HG02623 (cell line): Measurements from ENCODE around the gene LRFN2.

ENCODE experiments used
- ATAC-seq: cut with Tn5 transposase; IDR thresholded peaks from one replicate; pipeline ENCODE4 v1.9.1; 2021; ENCODE audit warnings: moderate library complexity; ENCODE audit not compliant: unreplicated experiment

LRFN2 gene

GRCh38 chr6:40545954-40546353 lies 41.2 kb downstream of the LRFN2 start:
- no peak for ATAC-seq

- no peak for ATAC-seq
These were observed 43.4 kb downstream of the LRFN2 start for GRCh38 chr6:40543776-40544175.

GRCh38 chr6:40543146-40543545 lies 44.0 kb downstream of the LRFN2 start:
- no peak for ATAC-seq

- ATAC-seq = no peak
These were observed 44.9 kb downstream of the LRFN2 start for GRCh38 chr6:40542175-40542764.

- no peak for ATAC-seq
These were observed 45.5 kb downstream of the LRFN2 start for GRCh38 chr6:40541556-40542174.

- ATAC-seq = no peak
These were observed 46.4 kb downstream of the LRFN2 start for GRCh38 chr6:40540790-40541189.

GRCh38 chr6:40539853-40540252 lies 47.3 kb downstream of the LRFN2 start:
- no peak for ATAC-seq

GRCh38 chr6:40538556-40538955 lies 48.6 kb downstream of the LRFN2 start:
- ATAC-seq = no peak

GRCh38 chr6:40537446-40537845 lies 49.7 kb downstream of the LRFN2 start:
- ATAC-seq = no peak

- ATAC-seq = no peak
These were observed 50.7 kb downstream of the LRFN2 start for GRCh38 chr6:40536442-40536841.

GRCh38 chr6:40535819-40536380 lies 51.3 kb downstream of the LRFN2 start:
- ATAC-seq = no peak

- no peak for ATAC-seq
These were observed 51.9 kb downstream of the LRFN2 start for GRCh38 chr6:40535110-40535818.

- no peak for ATAC-seq
These were observed 54.7 kb downstream of the LRFN2 start for GRCh38 chr6:40532349-40533000.

GRCh38 chr6:40529919-40530318 lies 57.2 kb downstream of the LRFN2 start:
- ATAC-seq = no peak

- no peak for ATAC-seq
These were observed 58.1 kb downstream of the LRFN2 start for GRCh38 chr6:40529040-40529439.

- no peak for ATAC-seq
These were observed 59.1 kb downstream of the LRFN2 start for GRCh38 chr6:40528051-40528450.

- ATAC-seq = no peak
These were observed 61.1 kb downstream of the LRFN2 start for GRCh38 chr6:40526036-40526435.

GRCh38 chr6:40524797-40525585 lies 62.2 kb downstream of the LRFN2 start:
- no peak for ATAC-seq

- ATAC-seq = no peak
These were observed 63.5 kb downstream of the LRFN2 start for GRCh38 chr6:40523505-40524172.

GRCh38 chr6:40521496-40521895 lies 65.7 kb downstream of the LRFN2 start:
- ATAC-seq = no peak
